Measurements from ENCODE around the gene OR6K2. TPM values are rescaled to one million over a fixed set of nuclear protein-coding genes. Genes with fewer than 3 reads are reported as not detected.

OR6K2 gene
- total and polyA plus RNA-seq, 2 of the 4 experiments (the other 2 are of a cell fraction): not detected

DNA sequence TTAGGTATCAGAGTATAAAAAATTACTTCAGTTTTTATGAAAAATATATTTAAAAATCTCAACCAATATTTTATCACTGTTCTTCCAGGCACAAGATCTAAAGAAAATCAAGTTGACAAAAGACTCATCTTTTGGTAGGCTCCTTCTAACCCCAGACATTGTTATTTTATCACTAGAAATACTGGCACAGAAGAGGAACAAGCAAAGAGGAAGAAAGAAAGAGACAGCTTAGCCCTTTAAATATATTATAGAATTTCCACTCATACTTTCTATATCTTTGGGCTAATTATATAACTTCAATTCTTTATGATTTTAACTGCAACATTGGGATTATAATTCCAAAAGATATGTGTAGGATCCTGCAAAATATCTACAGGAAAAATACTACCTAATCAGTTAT, 46.4 kb downstream of the OR6K2 start:
- H3K27ac ChIP-seq (ENCODE audit: insufficient read depth, low read length): no peak overlapping the region
- no peak for TF ChIP-seq RCOR1 (IDR thresholded peaks at IDR 0.05; ENCODE audit: insufficient replicate concordance, low read length)
- no peak overlapping the region for H4K5ac ChIP-seq (ENCODE audit: low read depth, low read length)
- DNase-seq (no peak), ATAC-seq (ENCODE audit: low read depth) (no peak)
- H2BK5ac ChIP-seq (ENCODE audit: low read depth, low read length, poor library complexity, severe bottlenecking): no peak overlapping the region
- H3K4me1 ChIP-seq (ENCODE audit: control insufficient read depth, insufficient read depth, low read length): no peaks in the 10 kb centered on the region
- no peak overlapping the region for H2AK5ac ChIP-seq (ENCODE audit: low read depth, low read length)
- H3K56ac ChIP-seq (ENCODE audit: extremely low read depth, insufficient read depth, low read length): no peak overlapping the region
- ChIA-PET POLR2A (ENCODE audit: unreplicated experiment) (no interaction called here), CTCF (no interaction called here)
- no peaks in the 10 kb centered on the region for H3K36me3 ChIP-seq (ENCODE audit: control insufficient read depth, insufficient read depth, low read length)
- H4K8ac ChIP-seq (ENCODE audit: low read depth in 2 of 2, low read length in 2 of 2): no peak overlapping the region
- H2AK9ac ChIP-seq (replicated peaks; ENCODE audit: low read depth, low read length, poor library complexity): no peak overlapping the region
- no peak overlapping the region for H2BK15ac ChIP-seq (ENCODE audit: low read depth, low read length)
- no peak overlapping the region for H2BK20ac ChIP-seq (ENCODE audit: low read depth, low read length)
- no peak overlapping the region for H3K9ac ChIP-seq (ENCODE audit: low read depth, low read length)
- no peaks in the 10 kb centered on the region for H3K9me3 ChIP-seq (ENCODE audit: control insufficient read depth, insufficient read depth, low read length)
- no peaks in the 10 kb centered on the region for H3K79me1 ChIP-seq (ENCODE audit: low read depth in 1 of 2, low read length in 2 of 2)
- no peaks in the 10 kb centered on the region for H3K9me1 ChIP-seq (ENCODE audit: insufficient read depth, low read length)
- no peak overlapping the region for H3K4me2 ChIP-seq (ENCODE audit: low read depth, low read length)
- no peak overlapping the region for H3K4ac ChIP-seq (ENCODE audit: low read depth, low read length)
- H2AFZ ChIP-seq (replicated peaks; ENCODE audit: low read length, poor library complexity): no peak overlapping the region
- no peak overlapping the region for H3K18ac ChIP-seq (ENCODE audit: low read depth, low read length)
- no peak overlapping the region for H4K91ac ChIP-seq (ENCODE audit: insufficient read depth, low read depth, low read length)
- dilution Hi-C loops (cut with HindIII; ENCODE audit: low sequenced_read_pairs, unreplicated experiment): no loop called here
- H2BK120ac ChIP-seq (ENCODE audit: low read depth, low read length): no peak overlapping the region
- no TSS peak for BruUV-seq (replicated peaks)
- H3K4me3 ChIP-seq (ENCODE audit: insufficient read depth, low read depth, low read length): no peak overlapping the region
- H3K23ac ChIP-seq (ENCODE audit: low read depth, low read length): no peak overlapping the region
- H4K20me1 ChIP-seq (ENCODE audit: insufficient read depth, low read length): no peaks in the 10 kb centered on the region
- intact Hi-C loops (cut with micrococcal nuclease): no loop called here
- H3K14ac ChIP-seq (replicated peaks; ENCODE audit: low read depth, low read length): no peak overlapping the region
- in situ Hi-C loops (cut with MboI; ENCODE audit: low sequenced_read_pairs): no loop called here
- no peaks in the 10 kb centered on the region for H3K27me3 ChIP-seq (ENCODE audit: control insufficient read depth, insufficient read depth, low read length)

All from IMR-90 (cell line).